ENCODE data around the gene RET.

DNA sequence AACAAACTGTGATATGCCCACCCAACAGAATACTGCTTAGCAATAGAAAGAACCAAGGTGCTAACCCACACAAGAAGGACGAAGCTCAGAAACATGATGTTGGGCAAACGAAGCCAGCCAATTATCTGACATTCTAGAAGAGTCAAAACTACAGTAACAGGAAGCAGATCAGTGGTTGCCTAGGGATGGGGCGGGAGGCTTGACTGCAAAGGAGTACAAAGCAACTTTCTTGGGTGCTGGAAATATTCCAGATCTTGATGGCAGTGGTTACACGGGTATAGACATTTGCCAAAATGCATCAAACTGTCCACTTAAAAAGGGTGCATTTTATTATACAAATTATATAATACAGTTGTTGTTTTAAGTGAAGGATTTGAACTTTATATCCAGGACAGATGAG lies 41.1 kb upstream of the RET start:
- no peak for TF ChIP-seq KAT7 (CRISPR knock-in tag; IDR thresholded peaks at IDR 0.05; ENCODE audit: borderline replicate concordance)
- TF ChIP-seq, protein P1, sequence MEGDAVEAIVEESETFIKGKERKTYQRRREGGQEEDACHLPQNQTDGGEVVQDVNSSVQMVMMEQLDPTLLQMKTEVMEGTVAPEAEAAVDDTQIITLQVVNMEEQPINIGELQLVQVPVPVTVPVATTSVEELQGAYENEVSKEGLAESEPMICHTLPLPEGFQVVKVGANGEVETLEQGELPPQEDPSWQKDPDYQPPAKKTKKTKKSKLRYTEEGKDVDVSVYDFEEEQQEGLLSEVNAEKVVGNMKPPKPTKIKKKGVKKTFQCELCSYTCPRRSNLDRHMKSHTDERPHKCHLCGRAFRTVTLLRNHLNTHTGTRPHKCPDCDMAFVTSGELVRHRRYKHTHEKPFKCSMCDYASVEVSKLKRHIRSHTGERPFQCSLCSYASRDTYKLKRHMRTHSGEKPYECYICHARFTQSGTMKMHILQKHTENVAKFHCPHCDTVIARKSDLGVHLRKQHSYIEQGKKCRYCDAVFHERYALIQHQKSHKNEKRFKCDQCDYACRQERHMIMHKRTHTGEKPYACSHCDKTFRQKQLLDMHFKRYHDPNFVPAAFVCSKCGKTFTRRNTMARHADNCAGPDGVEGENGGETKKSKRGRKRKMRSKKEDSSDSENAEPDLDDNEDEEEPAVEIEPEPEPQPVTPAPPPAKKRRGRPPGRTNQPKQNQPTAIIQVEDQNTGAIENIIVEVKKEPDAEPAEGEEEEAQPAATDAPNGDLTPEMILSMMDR (IDR thresholded peaks at IDR 0.05) = no peak
- TF ChIP-seq, protein P2, sequence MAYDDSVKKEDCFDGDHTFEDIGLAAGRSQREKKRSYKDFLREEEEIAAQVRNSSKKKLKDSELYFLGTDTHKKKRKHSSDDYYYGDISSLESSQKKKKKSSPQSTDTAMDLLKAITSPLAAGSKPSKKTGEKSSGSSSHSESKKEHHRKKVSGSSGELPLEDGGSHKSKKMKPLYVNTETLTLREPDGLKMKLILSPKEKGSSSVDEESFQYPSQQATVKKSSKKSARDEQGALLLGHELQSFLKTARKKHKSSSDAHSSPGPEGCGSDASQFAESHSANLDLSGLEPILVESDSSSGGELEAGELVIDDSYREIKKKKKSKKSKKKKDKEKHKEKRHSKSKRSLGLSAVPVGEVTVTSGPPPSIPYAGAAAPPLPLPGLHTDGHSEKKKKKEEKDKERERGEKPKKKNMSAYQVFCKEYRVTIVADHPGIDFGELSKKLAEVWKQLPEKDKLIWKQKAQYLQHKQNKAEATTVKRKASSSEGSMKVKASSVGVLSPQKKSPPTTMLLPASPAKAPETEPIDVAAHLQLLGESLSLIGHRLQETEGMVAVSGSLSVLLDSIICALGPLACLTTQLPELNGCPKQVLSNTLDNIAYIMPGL (CRISPR knock-in tag; IDR thresholded peaks at IDR 0.05) = no peak
- TF ChIP-seq HMGA2 (CRISPR knock-in tag; IDR thresholded peaks at IDR 0.05) = no peak
- no peak for TF ChIP-seq TP53 (CRISPR knock-in tag; IDR thresholded peaks at IDR 0.05)
